GM21381 (cell line): ENCODE data around the gene ZNF432.
"Not testable (repeated sequence)": the region's sequence is repeated elsewhere in the genome, so short reads cannot be mapped to it uniquely, and the experiment has no call there.

ENCODE experiments used
- ATAC-seq: cut with Tn5 transposase; IDR thresholded peaks from one replicate; pipeline ENCODE4 v1.9.1; 2021; ENCODE audit warnings: mild to moderate bottlenecking, moderate library complexity; ENCODE audit not compliant: unreplicated experiment

Gene ZNF432

GRCh38 chr19:52048555-52049501, at the start of gene ZNF432:
Gene ZNF432 (minus strand): TSS chr19:52048838. CDS start chr19:52046868, 1,970 bp downstream.
- peak; percentile 88 for ATAC-seq

- ATAC-seq: not testable (repeated sequence)
These were observed 47.8 kb upstream of the ZNF432 start for GRCh38 chr19:52096416-52096815.

DNA sequence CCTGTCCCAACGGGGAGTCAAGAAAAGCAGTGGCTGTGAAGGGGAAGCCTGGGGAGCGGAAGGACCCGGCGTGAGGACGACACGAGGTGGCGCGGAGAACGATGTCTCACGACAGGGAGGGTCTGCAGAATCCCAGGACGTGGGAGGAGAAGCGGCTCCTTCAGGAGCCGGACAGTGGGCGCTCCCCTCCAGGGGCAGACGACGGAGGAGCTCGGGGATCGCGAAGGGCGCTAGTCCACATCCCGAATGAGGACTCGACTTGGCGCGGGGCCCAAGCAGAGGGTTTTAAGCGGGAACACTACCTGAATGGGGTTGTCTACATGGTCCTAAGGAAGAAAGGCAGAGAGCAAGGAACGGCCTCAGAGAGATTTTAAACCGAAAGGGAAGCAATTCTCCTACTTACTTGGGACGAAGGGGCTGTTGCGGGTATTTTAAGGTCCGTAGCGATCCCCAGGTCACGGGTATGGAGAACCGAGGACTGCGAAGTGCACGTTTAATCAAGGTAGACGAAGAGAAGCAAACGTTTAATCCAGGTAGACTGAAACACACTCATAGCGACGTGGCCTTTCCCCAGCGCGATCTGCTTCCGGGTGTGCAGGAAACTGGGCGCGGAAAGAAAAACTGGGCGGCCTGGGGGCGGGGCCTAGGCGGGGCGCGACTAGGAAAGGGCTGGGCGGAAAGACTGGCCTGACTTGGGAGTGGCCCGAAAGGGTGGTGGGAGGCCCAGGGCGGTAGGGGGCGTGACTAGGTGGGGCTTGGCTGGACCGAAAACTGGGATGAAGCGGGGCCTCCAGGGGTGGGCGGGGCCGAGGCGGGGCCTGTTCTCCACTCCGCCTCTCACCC, 46.8 kb upstream of the ZNF432 start, which contains the start of gene ZNF841:
ZNF841 (minus strand) TSS at position 594 of the 843 bp plus-strand sequence. CDS start 10,964 bp downstream, outside the sequence.
- peak; percentile 90 for ATAC-seq

DNA sequence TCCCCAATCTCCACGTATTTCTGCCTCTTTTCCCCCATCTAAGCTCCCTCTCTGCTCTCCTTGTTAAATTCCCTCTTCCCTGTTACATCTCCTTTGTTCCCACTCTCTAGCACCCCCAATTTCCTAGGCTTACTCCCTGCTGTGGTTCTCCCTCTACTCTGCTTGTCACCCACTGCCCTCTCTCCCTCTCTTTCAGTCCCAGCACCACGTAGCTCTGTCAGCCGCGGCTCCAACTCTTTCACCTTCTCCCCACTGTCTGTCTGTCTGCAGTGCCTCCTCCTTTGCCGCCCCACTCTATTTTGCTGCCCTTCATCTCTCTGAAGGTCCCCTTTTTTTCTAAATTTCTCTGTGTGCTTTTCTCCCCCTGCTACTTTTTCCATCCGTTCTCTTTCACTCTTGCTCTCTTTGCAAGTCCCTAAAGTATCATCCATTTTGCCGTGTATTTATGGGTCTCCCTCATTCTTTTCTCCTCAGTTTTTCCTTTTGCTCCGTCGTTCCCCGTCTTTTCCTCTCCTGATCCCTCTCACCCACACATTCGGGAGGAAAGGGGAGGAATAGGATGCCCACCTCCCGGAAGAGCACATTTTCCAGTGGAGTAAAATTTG, 46.0 kb upstream of the ZNF432 start:
- ATAC-seq: no peak

DNA sequence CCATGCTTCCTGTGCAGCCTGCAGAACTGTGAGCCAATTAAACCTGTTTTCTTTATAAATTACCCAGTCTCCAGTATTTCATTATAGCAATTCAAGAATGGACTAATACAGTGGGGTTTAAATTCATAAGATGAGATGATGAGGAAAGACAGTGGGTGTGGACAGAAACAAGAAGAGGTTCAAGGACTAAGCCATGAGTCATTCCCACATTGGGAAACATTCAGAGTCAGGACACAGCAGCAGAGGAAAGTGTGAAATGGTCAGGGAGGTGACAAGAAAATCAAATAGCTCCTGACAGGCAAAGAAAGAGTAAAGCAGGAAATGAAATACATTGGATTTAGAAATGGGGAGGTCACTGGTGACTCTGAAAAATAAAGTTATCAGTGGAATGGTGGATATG, 37.8 kb upstream of the ZNF432 start:
- ATAC-seq: no peak

GRCh38 chr19:52070496-52070895, 21.9 kb upstream of the ZNF432 start:
- no peak for ATAC-seq

- no peak for ATAC-seq
These were observed 21.0 kb upstream of the ZNF432 start for GRCh38 chr19:52069653-52070052.

GRCh38 chr19:52066258-52066863, 17.7 kb upstream of the ZNF432 start:
- no peak for ATAC-seq

GRCh38 chr19:52065399-52065798, 16.8 kb upstream of the ZNF432 start:
- no peak for ATAC-seq

- not testable (repeated sequence) for ATAC-seq
These were observed 7.8 kb upstream of the ZNF432 start for GRCh38 chr19:52056480-52056879.

DNA sequence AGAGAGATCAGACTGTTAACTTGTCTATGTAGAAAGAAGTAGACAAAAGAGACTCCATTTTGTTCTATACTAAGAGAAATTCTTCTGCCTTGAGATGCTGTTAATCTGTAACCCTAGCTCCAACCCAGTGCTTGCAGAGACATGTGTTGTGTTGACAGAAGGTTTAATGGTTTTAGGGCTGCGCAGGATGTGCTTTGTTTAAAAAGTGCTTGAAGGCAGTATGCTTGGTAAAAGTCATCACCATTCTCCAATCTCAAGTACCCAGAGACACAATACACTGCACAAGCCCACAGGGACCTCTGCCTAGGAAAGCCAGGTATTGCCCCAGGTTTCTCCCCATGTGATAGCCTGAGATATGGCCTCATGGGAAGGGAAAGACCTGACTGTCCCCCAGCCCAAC, 3.1 kb upstream of the ZNF432 start:
- not testable (repeated sequence) for ATAC-seq

- no peak for ATAC-seq
These were observed 9.5 kb downstream of the ZNF432 start for GRCh38 chr19:52039169-52039568.

- ATAC-seq: no peak
These were observed 14.4 kb downstream of the ZNF432 start for GRCh38 chr19:52034051-52034728.

DNA sequence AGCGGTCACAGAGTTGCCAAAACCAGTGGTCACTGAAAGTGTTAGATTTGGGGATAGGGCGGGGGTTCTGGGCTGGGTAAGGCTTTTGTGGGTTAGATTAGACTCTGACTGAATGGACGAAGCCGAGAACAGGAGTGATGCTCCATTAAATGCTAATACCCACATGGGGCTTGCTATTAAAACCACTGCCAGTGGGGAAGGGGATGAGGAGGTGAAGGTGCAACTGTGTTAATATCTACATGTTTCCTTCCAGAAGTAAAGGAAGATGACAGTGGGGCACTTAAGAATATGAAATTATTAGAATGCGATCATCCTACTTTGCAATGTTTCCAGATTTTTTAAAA, 19.9 kb downstream of the ZNF432 start:
- peak; percentile 21 for ATAC-seq

DNA sequence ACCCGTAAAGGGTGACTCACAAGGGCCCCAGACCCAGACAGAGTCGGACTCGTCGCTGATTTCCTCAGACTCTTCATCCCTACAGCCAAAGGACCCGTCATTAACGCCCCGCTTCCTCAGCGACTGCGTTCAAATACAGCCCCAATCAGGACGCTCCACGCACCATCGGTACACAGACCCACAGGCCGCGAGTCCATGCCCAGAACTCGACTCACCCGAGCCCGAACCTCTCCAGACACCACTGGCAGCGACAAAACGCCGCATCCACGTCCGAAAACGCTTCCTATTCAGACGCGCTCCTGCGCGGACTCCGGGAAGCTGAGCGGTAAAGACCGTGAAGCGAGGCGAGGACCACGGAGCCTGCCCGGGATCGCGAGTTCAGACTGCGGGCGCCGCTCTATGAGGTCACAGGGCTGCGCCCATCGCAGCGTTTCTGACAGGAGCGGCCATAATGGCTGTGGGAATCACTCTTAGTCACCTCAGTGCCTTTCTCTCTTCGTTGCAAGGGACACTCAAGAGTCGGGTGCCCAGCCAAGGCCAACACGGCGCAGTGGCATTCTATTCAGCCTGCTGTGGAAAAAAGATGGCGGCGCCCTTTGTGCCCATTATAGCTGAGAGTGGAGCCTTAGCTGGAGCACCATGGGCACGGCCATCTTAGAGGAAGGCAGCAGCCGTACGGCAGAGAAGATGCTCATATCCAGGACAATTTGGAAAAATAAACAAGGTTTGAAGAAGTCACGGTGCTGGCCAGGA, 20.4 kb downstream of the ZNF432 start, which contains the start of gene ZNF614:
ZNF614 (minus strand) TSS at position 353 of the 753 bp plus-strand sequence. CDS start 2,634 bp downstream, outside the sequence.
- ATAC-seq: peak; percentile 92

GRCh38 chr19:52026255-52026990, 22.2 kb downstream of the ZNF432 start:
- ATAC-seq: not testable (repeated sequence)

DNA sequence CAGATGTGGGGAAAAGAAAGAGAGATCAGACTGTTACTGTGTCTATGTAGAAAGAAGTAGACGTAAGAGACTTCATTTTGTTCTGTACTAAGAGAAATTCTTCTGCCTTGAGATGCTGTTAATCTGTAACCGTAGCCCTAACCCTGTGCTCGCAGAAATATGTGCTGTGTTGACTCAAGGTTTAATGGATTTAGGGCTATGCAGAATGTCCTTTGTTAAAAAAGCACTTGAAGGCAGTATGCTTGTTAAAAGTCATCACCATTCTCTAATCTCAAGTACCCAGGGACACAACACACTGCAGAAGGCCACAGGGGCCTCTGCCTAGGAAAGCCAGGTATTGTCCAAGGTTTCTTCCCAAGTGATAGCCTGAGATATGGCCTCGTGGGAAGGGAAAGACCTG, 24.2 kb downstream of the ZNF432 start:
- not testable (repeated sequence) for ATAC-seq

- no peak for ATAC-seq
These were observed 26.4 kb downstream of the ZNF432 start for GRCh38 chr19:52022193-52022592.

GRCh38 chr19:52020506-52020905, 28.1 kb downstream of the ZNF432 start:
- no peak for ATAC-seq
